Measurements from ENCODE around the gene PDE2A.

DNA sequence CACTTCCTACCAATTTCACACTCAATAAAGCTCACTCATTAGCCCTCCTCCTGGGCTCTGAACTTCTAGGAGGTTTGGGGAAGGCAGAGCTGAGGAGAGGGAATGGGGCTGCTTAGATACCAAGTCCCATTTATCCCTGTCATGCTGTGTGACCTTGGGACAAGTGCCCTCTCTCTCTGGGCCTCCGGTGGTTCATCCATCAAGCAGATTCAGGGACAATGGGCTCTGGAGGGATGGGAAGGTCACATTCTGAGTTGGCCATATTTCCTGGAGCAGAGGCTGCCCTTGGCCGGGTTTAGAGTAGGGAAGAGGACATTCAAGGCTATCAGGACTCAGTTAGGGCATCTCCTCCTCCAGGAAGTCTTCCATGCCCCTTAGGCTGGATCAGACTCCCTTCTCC is 66.7 kb downstream of the PDE2A start:
- TF ChIP-seq, protein P1, sequence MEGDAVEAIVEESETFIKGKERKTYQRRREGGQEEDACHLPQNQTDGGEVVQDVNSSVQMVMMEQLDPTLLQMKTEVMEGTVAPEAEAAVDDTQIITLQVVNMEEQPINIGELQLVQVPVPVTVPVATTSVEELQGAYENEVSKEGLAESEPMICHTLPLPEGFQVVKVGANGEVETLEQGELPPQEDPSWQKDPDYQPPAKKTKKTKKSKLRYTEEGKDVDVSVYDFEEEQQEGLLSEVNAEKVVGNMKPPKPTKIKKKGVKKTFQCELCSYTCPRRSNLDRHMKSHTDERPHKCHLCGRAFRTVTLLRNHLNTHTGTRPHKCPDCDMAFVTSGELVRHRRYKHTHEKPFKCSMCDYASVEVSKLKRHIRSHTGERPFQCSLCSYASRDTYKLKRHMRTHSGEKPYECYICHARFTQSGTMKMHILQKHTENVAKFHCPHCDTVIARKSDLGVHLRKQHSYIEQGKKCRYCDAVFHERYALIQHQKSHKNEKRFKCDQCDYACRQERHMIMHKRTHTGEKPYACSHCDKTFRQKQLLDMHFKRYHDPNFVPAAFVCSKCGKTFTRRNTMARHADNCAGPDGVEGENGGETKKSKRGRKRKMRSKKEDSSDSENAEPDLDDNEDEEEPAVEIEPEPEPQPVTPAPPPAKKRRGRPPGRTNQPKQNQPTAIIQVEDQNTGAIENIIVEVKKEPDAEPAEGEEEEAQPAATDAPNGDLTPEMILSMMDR (conservative IDR thresholded peaks at IDR 0.05; ENCODE audit: low read depth, low read length): no peak
- no peak for TF ChIP-seq EZH2 (IDR thresholded peaks at IDR 0.05; ENCODE audit: borderline replicate concordance, low read depth, low read length, poor library complexity, severe bottlenecking)
